ENCODE measurements around the gene AGAP3. TPM values are rescaled to one million over a fixed set of nuclear protein-coding genes. Genes with fewer than 3 reads are reported as not detected.
A peak's percentile ranks its signal among the peaks of the same experiment; 100 is the strongest.

The AGAP3 gene
- total and polyA plus RNA-seq, 3 experiments from 2014 or later = 8.0 to 40.7 (median 39.9) TPM

GRCh38 chr7:151115121-151115835 is 29.0 kb downstream of the AGAP3 start:
- Mint-ChIP-seq H3K4me1 (peaks cover 9 to 37% (median 10%) of the 10 kb centered on the region in 3 donors), H3K27ac (peak overlapping the region in 3 of 8 donors; percentile 66 to 86 (median 81)), H3K27me3 (peaks cover 4 to 5% of the 10 kb centered on the region in 2 donors), H3K36me3 (peaks cover 0 to 22% (median 2%) of the 10 kb centered on the region in 3 donors), H3K9me3 (no peaks in the 10 kb centered on the region), H3K4me3 (peak overlapping the region; percentile 21 to 71 (median 69))
- Histone ChIP-seq H3K27ac (ENCODE audit: low read depth, low read length) (no peak overlapping the region), H3K27me3 (ENCODE audit: insufficient read depth, low read length, poor library complexity, severe bottlenecking) (no peaks in the 10 kb centered on the region), H3K4me3 (ENCODE audit: low read length) (no peak overlapping the region), H3K9me3 (ENCODE audit: low read length) (no peaks in the 10 kb centered on the region), H3K36me3 (ENCODE audit: insufficient read depth, low read length) (no peaks in the 10 kb centered on the region), H3K4me1 (ENCODE audit: insufficient read depth, low read length) (peaks cover 12% of the 10 kb centered on the region)
- ChIA-PET POLR2A (interaction anchor here (1.0 kb wide), 1 partner anchor 55 kb away, joined by 3 read pairs; no protein-coding TSS in a partner anchor), CTCF (interaction anchor here (0.6 to 1.6 kb wide), 4 partner anchors 8 to 614 kb away, joined by 3 to 9 read pairs (median 4); no protein-coding TSS in a partner anchor)
- DNase-seq = peak in 3 of 5 donors; percentile 9 to 34 (median 25)

GRCh38 chr7:151115836-151116418 is 29.7 kb downstream of the AGAP3 start:
- Mint-ChIP-seq H3K36me3 (peaks cover 0 to 28% (median 2%) of the 10 kb centered on the region in 3 donors), H3K4me1 (peaks cover 9 to 34% (median 10%) of the 10 kb centered on the region in 3 donors), H3K27ac (peak overlapping the region in 6 of 8 donors; percentile 5 to 86 (median 62)), H3K9me3 (no peaks in the 10 kb centered on the region), H3K27me3 (peaks cover 0 to 5% of the 10 kb centered on the region in 2 donors), H3K4me3 (peak overlapping the region; percentile 21 to 71 (median 69))
- POLR2A ChIA-PET = interaction anchor here (1.0 kb wide), 1 partner anchor 55 kb away, joined by 3 read pairs; no protein-coding TSS in a partner anchor
- CTCF ChIA-PET = interaction anchor here (1.2 to 1.6 kb wide), 3 partner anchors 8 to 153 kb away, joined by 3 to 9 read pairs (median 4); no protein-coding TSS in a partner anchor
- Histone ChIP-seq H3K27ac (ENCODE audit: low read depth, low read length) (no peak overlapping the region), H3K4me3 (ENCODE audit: low read length) (no peak overlapping the region), H3K36me3 (ENCODE audit: insufficient read depth, low read length) (no peaks in the 10 kb centered on the region), H3K4me1 (ENCODE audit: insufficient read depth, low read length) (peaks cover 10% of the 10 kb centered on the region), H3K9me3 (ENCODE audit: low read length) (no peaks in the 10 kb centered on the region), H3K27me3 (ENCODE audit: insufficient read depth, low read length, poor library complexity, severe bottlenecking) (no peaks in the 10 kb centered on the region)
- no peak for DNase-seq

- Mint-ChIP-seq H3K36me3 (peaks cover 2 to 37% (median 4%) of the 10 kb centered on the region in 3 donors), H3K27ac (peak overlapping the region; percentile 75 to 96 (median 93)), H3K4me3 (peak overlapping the region; percentile 69 to 85 (median 76)), H3K27me3 (peaks cover 0 to 5% of the 10 kb centered on the region in 2 donors), H3K4me1 (peaks cover 9 to 34% (median 10%) of the 10 kb centered on the region in 3 donors), H3K9me3 (no peaks in the 10 kb centered on the region)
- Histone ChIP-seq H3K9me3 (ENCODE audit: low read length) (no peaks in the 10 kb centered on the region), H3K27ac (ENCODE audit: low read depth, low read length) (peak overlapping the region; percentile 16), H3K36me3 (ENCODE audit: insufficient read depth, low read length) (no peaks in the 10 kb centered on the region), H3K4me3 (ENCODE audit: low read length) (no peak overlapping the region), H3K4me1 (ENCODE audit: insufficient read depth, low read length) (peaks cover 5% of the 10 kb centered on the region), H3K27me3 (ENCODE audit: insufficient read depth, low read length, poor library complexity, severe bottlenecking) (no peaks in the 10 kb centered on the region)
- ChIA-PET CTCF (interaction anchor here (0.9 to 1.7 kb wide), 4 partner anchors 99 to 163 kb away, joined by 3 to 4 read pairs (median 4); no protein-coding TSS in a partner anchor), POLR2A (interaction anchor here (0.9 kb wide), 1 partner anchor 36 kb away, joined by 3 read pairs; the partner anchor contains the start of gene FASTK)
- DNase-seq = no peak
Measured at GRCh38 chr7:151116603-151117440, 30.5 kb downstream of the AGAP3 start.

- Histone ChIP-seq H3K27me3 (ENCODE audit: insufficient read depth, low read length, poor library complexity, severe bottlenecking) (no peaks in the 10 kb centered on the region), H3K9me3 (ENCODE audit: low read length) (no peaks in the 10 kb centered on the region), H3K4me3 (ENCODE audit: low read length) (peak overlapping the region; percentile 26), H3K36me3 (ENCODE audit: insufficient read depth, low read length) (no peaks in the 10 kb centered on the region), H3K27ac (ENCODE audit: low read depth, low read length) (peak overlapping the region; percentile 16), H3K4me1 (ENCODE audit: insufficient read depth, low read length) (peaks cover 5% of the 10 kb centered on the region)
- POLR2A ChIA-PET = interaction anchor here (0.9 kb wide), 1 partner anchor 37 kb away, joined by 3 read pairs; the partner anchor contains the start of gene FASTK
- Mint-ChIP-seq H3K36me3 (peaks cover 2 to 39% (median 4%) of the 10 kb centered on the region in 3 donors), H3K27ac (peak overlapping the region in 7 of 8 donors; percentile 87 to 96 (median 93)), H3K27me3 (peaks cover 0 to 5% of the 10 kb centered on the region in 2 donors), H3K9me3 (no peaks in the 10 kb centered on the region), H3K4me1 (peaks cover 9 to 34% (median 10%) of the 10 kb centered on the region in 3 donors), H3K4me3 (peak overlapping the region; percentile 73 to 85 (median 76))
- DNase-seq = peak; percentile 25 to 69 (median 48)
- CTCF ChIA-PET = interaction anchor here (0.7 to 1.7 kb wide), 5 partner anchors 89 to 163 kb away, joined by 3 to 4 read pairs (median 4); partner anchors contain the start of gene ABCB8
Measured at GRCh38 chr7:151117565-151117964, 31.3 kb downstream of the AGAP3 start.

- H3K27me3 Mint-ChIP-seq = no peaks in the 10 kb centered on the region
- no peak overlapping the region for H3K27ac ChIP-seq (ENCODE audit: low read depth, low read length)
- H3K27ac Mint-ChIP-seq = peak overlapping the region in 5 of 8 donors; percentile 92 to 96 (median 93)
- no peaks in the 10 kb centered on the region for H3K9me3 Mint-ChIP-seq
- H3K4me1 Mint-ChIP-seq = peaks cover 9 to 34% (median 10%) of the 10 kb centered on the region in 3 donors
- no peaks in the 10 kb centered on the region for H3K27me3 ChIP-seq (ENCODE audit: insufficient read depth, low read length, poor library complexity, severe bottlenecking)
- ChIA-PET CTCF (interaction anchor here (0.7 to 1.7 kb wide), 4 partner anchors 90 to 164 kb away, joined by 3 to 4 read pairs (median 4); partner anchors contain the start of gene ABCB8), POLR2A (interaction anchor here (0.6 to 0.9 kb wide), 2 partner anchors 38 to 129 kb away, joined by 3 to 6 read pairs; partner anchors contain the start of gene FASTK)
- H3K36me3 Mint-ChIP-seq = peaks cover 2 to 43% (median 4%) of the 10 kb centered on the region in 3 donors
- H3K4me3 ChIP-seq (ENCODE audit: low read length) = peak overlapping the region; percentile 26
- no peaks in the 10 kb centered on the region for H3K36me3 ChIP-seq (ENCODE audit: insufficient read depth, low read length)
- H3K4me3 Mint-ChIP-seq = peak overlapping the region in 2 of 7 donors; percentile 2 to 34
- H3K4me1 ChIP-seq (ENCODE audit: insufficient read depth, low read length) = peaks cover 5% of the 10 kb centered on the region
- DNase-seq = no peak
- H3K9me3 ChIP-seq (ENCODE audit: low read length) = no peaks in the 10 kb centered on the region
Measured at GRCh38 chr7:151118108-151119054, 32.1 kb downstream of the AGAP3 start.

- Mint-ChIP-seq H3K36me3 (peaks cover 2 to 48% (median 4%) of the 10 kb centered on the region in 3 donors), H3K27me3 (no peaks in the 10 kb centered on the region), H3K27ac (peak overlapping the region in 2 of 8 donors; percentile 66 to 77), H3K4me1 (peaks cover 13 to 33% (median 15%) of the 10 kb centered on the region in 3 donors), H3K9me3 (no peaks in the 10 kb centered on the region), H3K4me3 (peak overlapping the region in 1 of 7 donors; percentile 24)
- Histone ChIP-seq H3K4me1 (ENCODE audit: insufficient read depth, low read length) (peaks cover 5% of the 10 kb centered on the region), H3K27ac (ENCODE audit: low read depth, low read length) (no peak overlapping the region), H3K36me3 (ENCODE audit: insufficient read depth, low read length) (no peaks in the 10 kb centered on the region), H3K4me3 (ENCODE audit: low read length) (no peak overlapping the region), H3K9me3 (ENCODE audit: low read length) (no peaks in the 10 kb centered on the region), H3K27me3 (ENCODE audit: insufficient read depth, low read length, poor library complexity, severe bottlenecking) (no peaks in the 10 kb centered on the region)
- DNase-seq = no peak
- POLR2A ChIA-PET = no interaction called here
- CTCF ChIA-PET = interaction anchor here (0.8 to 2.4 kb wide), 2 partner anchors 8 to 11 kb away, joined by 3 to 9 read pairs; no protein-coding TSS in a partner anchor
Measured at GRCh38 chr7:151119055-151119415, 32.8 kb downstream of the AGAP3 start.
